OCI-LY7 (cell line): ENCODE measurements around the gene TYMP. TPM values are rescaled to one million over a fixed set of nuclear protein-coding genes. Genes with fewer than 3 reads are reported as not detected.

ENCODE experiments used
- BruUV-seq: library from RNA; stranded (reverse); fragments of 400-500 nt; replicated peaks from 2 replicates; lab custom pipeline; 2021; lab: Mats Ljungman, UMichigan
- CTCF ChIA-PET: fragments of 300-600 bp; sonication (Branson Sonifier 250); formaldehyde crosslinking; loops from one replicate; lab custom pipeline; 2022; ENCODE audit warnings: antibody characterized with exemption; ENCODE audit not compliant: unreplicated experiment; lab: Charles Lee
- POLR2A ChIA-PET: fragments of 300-600 bp; sonication (Branson Sonifier 250); formaldehyde crosslinking; loops from one replicate; lab custom pipeline; 2022; ENCODE audit warnings: antibody characterized with exemption; lab: Charles Lee
- DNase-seq: peaks from one replicate; pipeline ENCODE4 v3.0.0-alpha.2; 2015; ENCODE audit warnings: low spot score
- H2AFZ ChIP-seq: fragments of 200-600 bp; sonication (generic), shearing (Covaris generic); 2 replicates; pipeline ENCODE4 v1.6.1; 2014; ENCODE audit warnings: mild to moderate bottlenecking, antibody characterized with exemption, low read length, moderate library complexity
- H3K27ac ChIP-seq: fragments of 200-600 bp; sonication (generic); 2 replicates; pipeline ENCODE4 v1.5.1; 2014; ENCODE audit warnings: mixed run types, low read depth, mild to moderate bottlenecking, moderate library complexity, low read length, inconsistent platforms; ENCODE audit not compliant: poor library complexity, severe bottlenecking
- H3K36me3 ChIP-seq: fragments of 200-600 bp; sonication (generic); 2 replicates; pipeline ENCODE4 v1.6.1; 2014; ENCODE audit warnings: mild to moderate bottlenecking, antibody characterized with exemption, low read length, moderate library complexity, mixed read lengths; ENCODE audit not compliant: insufficient read depth
- H3K4me1 ChIP-seq: fragments of 200-600 bp; sonication (generic); 2 replicates; pipeline ENCODE4 v1.5.1; 2014; ENCODE audit warnings: mild to moderate bottlenecking, low read length; ENCODE audit not compliant: insufficient read depth, poor library complexity, severe bottlenecking
- H3K4me2 ChIP-seq: fragments of 200-600 bp; sonication (generic); 2 replicates; pipeline ENCODE4 v1.6.1; 2014; ENCODE audit warnings: mild to moderate bottlenecking, low read length
- H3K4me3 ChIP-seq: fragments of 200-600 bp; sonication (generic); 2 replicates; pipeline ENCODE4 v1.5.1; 2014; ENCODE audit warnings: mild to moderate bottlenecking, low read depth, low read length; ENCODE audit not compliant: poor library complexity, severe bottlenecking
- H3K79me2 ChIP-seq: fragments of 200-600 bp; sonication (generic); 2 replicates; pipeline ENCODE4 v1.6.1; 2016; ENCODE audit warnings: low read depth, mild to moderate bottlenecking, low read length, moderate library complexity, mixed read lengths; ENCODE audit not compliant: insufficient read depth
- H3K9me2 ChIP-seq: fragments of 200-600 bp; sonication (generic); 2 replicates; pipeline ENCODE4 v1.6.1; 2016; ENCODE audit warnings: mild to moderate bottlenecking, low read length, mixed read lengths; ENCODE audit not compliant: insufficient read depth
- H3K9me3 ChIP-seq: fragments of 200-600 bp; sonication (generic); 2 replicates; pipeline ENCODE4 v1.6.1; 2014; ENCODE audit warnings: mild to moderate bottlenecking, mixed run types, low read length, mixed read lengths
- H4K20me1 ChIP-seq: fragments of 200-600 bp; sonication (generic); 2 replicates; pipeline ENCODE4 v1.6.1; 2014; ENCODE audit warnings: mild to moderate bottlenecking, antibody characterized with exemption, low read length, moderate library complexity, mixed read lengths; ENCODE audit not compliant: insufficient read depth
- CTCF ChIP-seq: fragments of 200-600 bp; sonication (generic); conservative IDR thresholded peaks from 2 replicates; pipeline ENCODE4 v1.5.1; 2014; ENCODE audit warnings: mild to moderate bottlenecking, antibody characterized with exemption, low read length, moderate library complexity, mixed read lengths
- EZH2phosphoT487 ChIP-seq: fragments of 200-600 bp; sonication (generic); IDR thresholded peaks from 2 replicates; pipeline ENCODE4 v1.6.1; 2018; ENCODE audit warnings: low read depth, borderline replicate concordance, mild to moderate bottlenecking, mixed run types, antibody characterized with exemption, low read length, moderate library complexity, mixed read lengths
- intact Hi-C: fragments of 100-400 bp; cut with micrococcal nuclease; formaldehyde crosslinking; loops from one replicate; pipeline ENCODE4 v1.10.0; 2022; ENCODE audit not compliant: unreplicated experiment
- total RNA-seq, 2 experiments: library from RNA; depleted of rRNA in 1 of 2; stranded (reverse); fragments of >200 nt in 1 of 2; shearing (Covaris generic) in 1 of 2; gene quantifications; 2 replicates each; pipeline ENCODE4 v1.2.3, GENCODE V29; 2014 to 2022

TYMP gene
- total RNA-seq, 2 experiments from 2014 or later = 3.9 to 4.0 TPM

- ChIA-PET POLR2A (interaction anchor here (0.5 to 1.2 kb wide), 3 partner anchors 8 to 28 kb away, joined by 3 read pairs; partner anchors contain the start of gene KLHDC7B), CTCF (no interaction called here)
- Histone ChIP-seq H3K27ac (peak overlapping the region; percentile 53), H3K4me3 (peak overlapping the region; percentile 71), H3K9me2 (no peaks in the 10 kb centered on the region), H3K4me2 (peak overlapping the region; percentile 92), H3K79me2 (no peaks in the 10 kb centered on the region), H3K36me3 (no peaks in the 10 kb centered on the region), H4K20me1 (no peaks in the 10 kb centered on the region), H3K9me3 (no peaks in the 10 kb centered on the region), H3K4me1 (peaks cover 73% of the 10 kb centered on the region), H2AFZ (peak overlapping the region; percentile 5; the same call in 1 of the 2 replicates)
- intact Hi-C loops = loop anchor here (2.0 kb wide), 1 partner anchor 51 kb away; the partner anchor contains the start of gene CHKB
- no peak for TF ChIP-seq CTCF
- no peak for TF ChIP-seq EZH2phosphoT487
- DNase-seq = peak; percentile 26
- BruUV-seq = no TSS peak
These were observed 2.3 kb upstream of the TYMP start for GRCh38 chr22:50531962-50532674.

- Histone ChIP-seq H3K4me2 (peak overlapping the region; percentile 92), H3K79me2 (no peaks in the 10 kb centered on the region), H3K4me1 (peaks cover 73% of the 10 kb centered on the region), H3K4me3 (peak overlapping the region; percentile 71), H3K9me2 (no peaks in the 10 kb centered on the region), H3K36me3 (no peaks in the 10 kb centered on the region), H4K20me1 (no peaks in the 10 kb centered on the region), H3K27ac (peak overlapping the region; percentile 53), H3K9me3 (no peaks in the 10 kb centered on the region), H2AFZ (peak overlapping the region; percentile 5; the same call in 1 of the 2 replicates)
- no TSS peak for BruUV-seq
- POLR2A ChIA-PET = interaction anchor here (0.5 kb wide), 1 partner anchor 14 kb away, joined by 3 read pairs; the partner anchor contains the start of gene KLHDC7B
- TF ChIP-seq EZH2phosphoT487 (no peak), CTCF (no peak)
- CTCF ChIA-PET = no interaction called here
- DNase-seq = peak; percentile 72
- intact Hi-C loops = loop anchor here (2.0 kb wide), 1 partner anchor 51 kb away; the partner anchor contains the start of gene CHKB
These were observed 1.7 kb upstream of the TYMP start for GRCh38 chr22:50531546-50531961.
